ENCODE measurements around the gene LCN15.
A peak's percentile ranks its signal among the peaks of the same experiment; 100 is the strongest.

DNA sequence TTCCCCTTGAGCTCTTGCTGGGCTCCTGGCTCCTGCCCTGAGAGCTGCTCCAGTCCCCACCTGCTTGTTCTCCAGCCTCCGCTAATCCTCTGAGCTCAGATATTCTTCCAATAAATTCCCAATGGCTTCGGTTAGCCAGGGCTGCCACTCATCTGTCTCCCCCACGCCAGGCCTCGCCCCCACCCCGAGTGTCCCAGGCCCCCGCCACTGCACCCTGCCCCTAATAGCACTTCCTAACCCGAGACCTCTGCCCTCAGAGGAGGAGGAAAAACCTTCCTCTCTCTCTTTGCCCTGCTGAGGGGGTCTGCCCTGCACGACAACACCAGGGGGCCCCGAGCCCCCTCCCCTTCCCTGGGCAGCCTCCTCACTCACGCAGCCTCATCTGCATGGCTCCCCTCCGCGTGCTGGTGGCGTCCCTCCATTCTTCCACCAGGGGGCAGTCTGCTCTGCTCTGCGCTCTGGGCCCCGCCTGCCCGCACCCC is 5.4 kb upstream of the LCN15 start:
- TF ChIP-seq HOXA3 (CRISPR knock-in tag; IDR thresholded peaks at IDR 0.05) (no peak), CTCF (CRISPR knock-in tag; IDR thresholded peaks at IDR 0.05) (peak; percentile 73), POLR2A (IDR thresholded peaks at IDR 0.05; ENCODE audit: insufficient read depth in 1 of 2, low read depth in 2 of 2, low read length in 2 of 2) (no peak), CCAR2 (optimal IDR thresholded peaks at IDR 0.05; ENCODE audit: low read depth, low read length) (no peak), SOX5 (CRISPR knock-in tag; IDR thresholded peaks at IDR 0.05; ENCODE audit: borderline replicate concordance) (no peak), ZKSCAN8 (CRISPR knock-in tag; IDR thresholded peaks at IDR 0.05; ENCODE audit: borderline replicate concordance) (no peak), ZNF607 (CRISPR knock-in tag; IDR thresholded peaks at IDR 0.05; ENCODE audit: borderline replicate concordance) (no peak), MAX (IDR thresholded peaks at IDR 0.05) (peak; percentile 25; the same call in 1 of the 2 replicates), SMAD3 (CRISPR knock-in tag; IDR thresholded peaks at IDR 0.05) (no peak), NFRKB (IDR thresholded peaks at IDR 0.05) (no peak)
- TF ChIP-seq, protein P1, sequence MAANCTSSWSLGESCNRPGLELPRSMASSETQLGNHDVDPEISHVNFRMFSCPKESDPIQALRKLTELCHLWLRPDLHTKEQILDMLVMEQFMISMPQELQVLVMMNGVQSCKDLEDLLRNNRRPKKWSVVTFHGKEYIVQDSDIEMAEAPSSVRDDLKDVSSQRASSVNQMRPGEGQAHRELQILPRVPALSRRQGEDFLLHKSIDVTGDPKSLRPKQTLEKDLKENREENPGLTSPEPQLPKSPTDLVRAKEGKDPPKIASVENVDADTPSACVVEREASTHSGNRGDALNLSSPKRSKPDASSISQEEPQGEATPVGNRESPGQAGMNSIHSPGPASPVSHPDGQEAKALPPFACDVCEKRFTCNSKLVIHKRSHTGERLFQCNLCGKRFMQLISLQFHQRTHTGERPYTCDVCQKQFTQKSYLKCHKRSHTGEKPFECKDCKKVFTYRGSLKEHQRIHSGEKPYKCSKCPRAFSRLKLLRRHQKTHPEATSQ (CRISPR knock-in tag; IDR thresholded peaks at IDR 0.05; ENCODE audit: borderline replicate concordance): no peak
